Panc1 (cell line): ENCODE results near the gene ZCCHC14.

Experiments
- CTCF ChIP-seq: fragments of 450-650 bp; IDR thresholded peaks from 2 replicates; pipeline ENCODE4 v1.5.1; 2017; ENCODE audit warnings: mild to moderate bottlenecking
- POLR2AphosphoS5 ChIP-seq: IDR thresholded peaks from 2 replicates; pipeline ENCODE4 v1.6.1; 2012; ENCODE audit warnings: mild to moderate bottlenecking, low read depth, low read length, moderate library complexity
- SIN3A ChIP-seq: IDR thresholded peaks from 2 replicates; pipeline ENCODE4 v1.6.1; 2012; ENCODE audit warnings: low read depth, mild to moderate bottlenecking, low read length, moderate library complexity, borderline replicate concordance; ENCODE audit not compliant: insufficient read depth

GRCh38 chr16:87426423-87427215 is 66.2 kb downstream of the ZCCHC14 start:
- TF ChIP-seq POLR2AphosphoS5 (no peak), SIN3A (no peak), CTCF (no peak)
